ENCODE data around the gene ADIRF.

Gene ADIRF

DNA sequence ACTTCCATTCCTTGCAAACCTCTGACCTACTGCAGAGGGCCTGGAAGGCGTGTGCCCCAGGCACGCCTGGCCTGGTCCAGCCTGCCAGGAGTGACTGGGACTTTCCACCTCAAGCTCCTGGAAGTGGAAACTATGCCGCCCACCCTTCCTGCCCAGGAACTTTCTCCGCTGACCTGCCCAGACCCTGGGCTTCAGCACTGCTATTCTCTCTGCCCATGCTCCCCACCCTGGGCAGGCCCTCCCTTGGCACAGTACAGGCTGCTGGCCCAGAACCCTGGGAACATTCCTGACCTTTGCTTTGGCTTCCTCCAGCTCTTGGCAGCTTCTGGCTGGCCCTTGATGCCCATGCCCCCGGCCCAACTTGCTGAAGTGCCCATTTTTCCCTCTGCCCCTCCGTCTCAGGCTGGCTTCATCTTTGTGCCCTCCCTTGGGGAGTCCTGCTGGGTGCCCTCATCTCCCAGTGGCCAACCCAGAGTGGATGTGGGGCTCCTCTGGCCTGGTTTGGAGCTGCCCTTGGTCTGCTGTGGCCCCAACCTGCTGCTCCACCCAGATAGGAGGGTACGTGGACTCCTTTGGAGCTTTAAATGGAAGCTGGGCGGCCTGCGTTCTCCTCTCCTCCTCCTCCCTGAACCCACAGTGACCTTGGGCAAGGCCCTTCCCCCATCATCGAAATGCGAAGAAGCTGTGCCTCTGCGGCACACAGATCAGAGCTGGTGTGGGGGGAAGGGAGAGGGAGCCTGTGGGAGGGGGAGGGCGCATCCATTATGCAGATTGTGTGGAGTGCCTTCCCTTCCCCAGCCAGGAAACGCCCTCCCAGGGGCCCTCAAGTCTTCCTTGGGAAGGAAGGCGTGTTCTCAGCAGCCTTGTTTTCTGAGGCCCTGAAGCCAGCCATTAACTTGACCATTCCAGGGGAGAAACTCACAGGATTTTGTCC is 14.3 kb upstream of the ADIRF start:
- Mint-ChIP-seq H3K4me1 (ENCODE audit: low read depth) (peaks cover 5% of the 10 kb centered on the region), H3K9me3 (peaks cover 12% of the 10 kb centered on the region), H3K27me3 (ENCODE audit: low read depth) (no peaks in the 10 kb centered on the region), H3K4me3 (no peak overlapping the region), H3K27ac (no peak overlapping the region), H3K36me3 (ENCODE audit: low read depth) (peaks cover 6% of the 10 kb centered on the region)

DNA sequence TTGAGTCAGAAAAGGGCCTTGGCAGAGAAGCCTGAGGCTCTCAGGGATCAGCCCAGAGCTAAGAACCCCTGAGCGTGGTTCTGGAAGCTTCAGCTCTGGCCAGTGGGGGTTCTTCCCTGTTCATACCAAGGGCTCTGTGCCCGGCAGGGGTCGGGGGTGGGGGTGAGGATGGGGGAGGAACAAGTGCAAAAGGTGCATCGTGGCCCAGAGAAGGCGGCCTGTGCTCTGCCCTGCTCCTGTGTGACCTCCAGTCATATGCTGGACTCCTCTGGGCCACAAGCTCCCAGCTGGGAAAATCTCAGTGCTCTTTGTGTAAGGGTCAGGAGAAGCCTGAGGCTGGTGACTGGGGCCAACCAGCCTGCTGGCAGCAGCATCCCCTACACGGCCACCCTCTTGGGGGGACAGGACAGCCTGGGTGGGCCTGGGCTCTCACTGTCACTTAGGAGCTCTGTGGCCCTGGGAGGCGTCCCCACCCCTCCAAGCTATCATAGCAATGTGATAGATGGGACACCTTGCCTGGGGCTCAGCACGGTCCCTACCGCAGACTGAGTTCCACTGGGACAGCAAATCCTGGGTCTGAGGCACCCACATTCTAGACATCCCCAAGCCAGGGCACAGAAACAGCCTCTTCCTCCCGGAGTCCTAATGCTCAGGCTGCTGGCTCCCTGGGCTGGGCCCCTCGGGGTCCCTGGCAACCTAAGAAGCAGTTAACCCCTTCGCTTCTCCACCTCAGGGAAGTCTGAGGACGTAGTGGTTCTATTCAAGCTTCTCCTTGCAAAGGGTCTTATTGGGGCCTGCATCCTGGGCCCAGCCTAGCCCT is 13.4 kb upstream of the ADIRF start:
- Mint-ChIP-seq H3K9me3 (peaks cover 12% of the 10 kb centered on the region), H3K4me3 (no peak overlapping the region), H3K4me1 (ENCODE audit: low read depth) (peaks cover 5% of the 10 kb centered on the region), H3K27ac (no peak overlapping the region), H3K36me3 (ENCODE audit: low read depth) (peaks cover 6% of the 10 kb centered on the region), H3K27me3 (ENCODE audit: low read depth) (no peaks in the 10 kb centered on the region)

DNA sequence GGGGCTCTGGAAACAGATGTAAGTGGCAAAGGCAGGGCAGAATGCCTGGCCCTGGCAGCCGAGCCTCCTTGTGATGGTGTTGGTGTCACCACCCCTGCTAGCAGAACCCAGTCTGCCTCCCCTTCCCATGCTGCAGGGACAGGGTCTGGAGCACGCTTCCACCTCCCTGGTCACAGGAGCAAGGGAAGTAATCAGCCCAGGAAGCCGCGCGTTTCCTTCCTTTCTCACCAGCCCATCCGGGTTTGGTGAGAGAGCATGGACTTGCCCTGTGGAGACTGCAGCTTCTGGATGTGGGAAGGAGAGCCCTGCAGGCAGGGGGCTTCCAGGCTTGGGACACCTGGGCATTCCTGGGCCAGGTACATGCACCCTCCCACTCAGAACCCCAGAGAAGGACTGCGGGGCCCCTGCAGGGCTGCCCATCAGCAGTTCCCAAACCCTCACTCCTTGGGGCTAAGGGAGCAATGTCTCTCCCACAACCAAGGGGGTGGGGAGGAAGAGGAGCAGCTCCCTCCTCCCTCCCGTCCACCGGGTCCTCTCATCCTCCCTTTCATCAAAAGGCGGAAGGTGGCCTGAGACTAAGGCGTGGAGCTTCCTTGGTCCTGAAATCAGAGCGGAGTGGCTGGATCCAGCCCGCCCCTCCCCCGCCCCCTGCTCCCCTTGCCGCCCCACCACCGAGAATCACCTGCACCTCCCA is 12.6 kb upstream of the ADIRF start:
- Mint-ChIP-seq H3K27ac (no peak overlapping the region), H3K4me1 (ENCODE audit: low read depth) (no peaks in the 10 kb centered on the region), H3K36me3 (ENCODE audit: low read depth) (peaks cover 2% of the 10 kb centered on the region), H3K27me3 (ENCODE audit: low read depth) (no peaks in the 10 kb centered on the region), H3K4me3 (no peak overlapping the region), H3K9me3 (peaks cover 9% of the 10 kb centered on the region)

DNA sequence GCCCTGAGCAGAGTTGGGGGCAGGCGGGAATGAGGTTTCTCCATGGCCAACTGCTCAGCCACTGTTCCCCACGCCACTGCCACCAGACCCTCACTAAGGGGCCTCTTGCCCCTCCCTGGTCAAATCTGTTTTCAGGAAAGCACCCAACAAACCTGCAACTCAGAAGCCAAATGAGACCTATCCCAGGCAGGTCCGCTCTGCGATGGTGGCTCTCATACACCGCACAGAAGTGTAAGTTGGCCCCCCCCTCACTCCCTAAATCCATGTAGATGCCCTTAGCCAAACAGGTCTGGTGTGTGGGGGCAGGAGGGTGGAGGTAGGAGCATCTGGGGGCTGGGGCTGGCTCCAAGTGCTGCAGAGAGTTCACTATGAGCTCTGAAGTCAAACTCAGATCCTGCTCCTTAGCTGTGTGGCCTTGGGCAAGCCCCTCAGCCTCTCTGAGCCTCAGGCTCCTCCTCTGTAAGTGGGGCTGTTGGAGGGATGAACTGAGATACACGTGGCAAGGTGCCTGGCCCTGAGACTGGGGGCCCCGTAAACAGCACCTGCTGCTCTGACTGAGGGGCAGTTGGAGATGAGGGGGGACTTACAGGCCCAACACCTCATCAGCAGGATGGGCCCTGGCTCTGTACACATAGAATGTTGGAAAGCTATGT is 12.0 kb upstream of the ADIRF start:
- Mint-ChIP-seq H3K9me3 (peaks cover 9% of the 10 kb centered on the region), H3K27me3 (ENCODE audit: low read depth) (no peaks in the 10 kb centered on the region), H3K4me3 (no peak overlapping the region), H3K4me1 (ENCODE audit: low read depth) (no peaks in the 10 kb centered on the region), H3K36me3 (ENCODE audit: low read depth) (peaks cover 2% of the 10 kb centered on the region), H3K27ac (no peak overlapping the region)

GRCh38 chr10:86956848-86957448 is 11.3 kb upstream of the ADIRF start:
- Mint-ChIP-seq H3K27ac (no peak overlapping the region), H3K4me1 (ENCODE audit: low read depth) (no peaks in the 10 kb centered on the region), H3K27me3 (ENCODE audit: low read depth) (no peaks in the 10 kb centered on the region), H3K36me3 (ENCODE audit: low read depth) (peaks cover 2% of the 10 kb centered on the region), H3K9me3 (peaks cover 7% of the 10 kb centered on the region), H3K4me3 (no peak overlapping the region)

GRCh38 chr10:86957471-86958115 is 10.7 kb upstream of the ADIRF start, which contains the start of gene MMRN2:
MMRN2 (minus strand) TSS chr10:86957615; CDS start chr10:86957541, 74 bp downstream.
- H3K27ac Mint-ChIP-seq: no peak within 1 kb of the TSS
- no peaks in the 10 kb centered on the region for H3K27me3 Mint-ChIP-seq (ENCODE audit: low read depth)
- H3K4me1 Mint-ChIP-seq (ENCODE audit: low read depth): no peaks in the 10 kb centered on the region
- no peaks in the 10 kb centered on the region for H3K36me3 Mint-ChIP-seq (ENCODE audit: low read depth)
- no peak within 1 kb of the TSS for H3K4me3 Mint-ChIP-seq
- H3K9me3 Mint-ChIP-seq: peaks cover under 1% of the 10 kb centered on the region

DNA sequence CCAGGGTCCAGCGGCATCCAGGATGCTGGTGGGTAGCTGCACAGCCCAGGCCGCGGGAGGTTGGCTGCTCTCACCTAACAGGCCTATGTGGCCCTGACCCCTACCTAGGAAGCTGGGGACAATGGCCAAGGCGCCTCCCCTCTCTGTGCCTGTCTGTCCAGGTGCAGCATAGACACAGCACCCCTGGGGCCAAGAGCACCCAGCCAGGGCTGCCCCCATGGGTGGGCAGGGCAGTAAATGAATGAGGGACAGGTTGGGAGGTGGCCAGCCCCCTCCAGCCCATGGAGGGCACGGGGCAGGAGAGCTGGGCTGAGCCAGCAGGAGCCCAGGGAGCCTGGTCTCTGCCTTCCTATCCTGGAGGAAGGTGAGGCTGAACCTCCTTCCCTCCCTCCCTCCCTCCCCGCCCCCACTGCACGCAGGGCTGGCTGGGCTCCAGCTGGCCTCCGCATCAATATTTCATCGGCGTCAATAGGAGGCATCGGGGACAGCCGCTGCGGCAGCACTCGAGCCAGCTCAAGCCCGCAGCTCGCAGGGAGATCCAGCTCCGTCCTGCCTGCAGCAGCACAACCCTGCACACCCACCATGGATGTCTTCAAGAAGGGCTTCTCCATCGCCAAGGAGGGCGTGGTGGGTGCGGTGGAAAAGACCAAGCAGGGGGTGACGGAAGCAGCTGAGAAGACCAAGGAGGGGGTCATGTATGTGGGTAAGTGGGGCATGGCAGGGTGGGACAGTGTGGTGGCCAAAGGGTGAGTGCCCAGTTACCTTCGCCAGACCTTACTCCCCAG is 10.0 kb upstream of the ADIRF start, which contains the start of gene SNCG:
TSS of gene SNCG (plus strand) at position 484 of the 785 bp plus-strand sequence. CDS start at position 583, 99 bp downstream.
- Mint-ChIP-seq H3K27ac (no peak within 1 kb of the TSS), H3K4me3 (no peak within 1 kb of the TSS), H3K36me3 (ENCODE audit: low read depth) (no peaks in the 10 kb centered on the region), H3K4me1 (ENCODE audit: low read depth) (no peaks in the 10 kb centered on the region), H3K9me3 (no peaks in the 10 kb centered on the region), H3K27me3 (ENCODE audit: low read depth) (no peaks in the 10 kb centered on the region)

DNA sequence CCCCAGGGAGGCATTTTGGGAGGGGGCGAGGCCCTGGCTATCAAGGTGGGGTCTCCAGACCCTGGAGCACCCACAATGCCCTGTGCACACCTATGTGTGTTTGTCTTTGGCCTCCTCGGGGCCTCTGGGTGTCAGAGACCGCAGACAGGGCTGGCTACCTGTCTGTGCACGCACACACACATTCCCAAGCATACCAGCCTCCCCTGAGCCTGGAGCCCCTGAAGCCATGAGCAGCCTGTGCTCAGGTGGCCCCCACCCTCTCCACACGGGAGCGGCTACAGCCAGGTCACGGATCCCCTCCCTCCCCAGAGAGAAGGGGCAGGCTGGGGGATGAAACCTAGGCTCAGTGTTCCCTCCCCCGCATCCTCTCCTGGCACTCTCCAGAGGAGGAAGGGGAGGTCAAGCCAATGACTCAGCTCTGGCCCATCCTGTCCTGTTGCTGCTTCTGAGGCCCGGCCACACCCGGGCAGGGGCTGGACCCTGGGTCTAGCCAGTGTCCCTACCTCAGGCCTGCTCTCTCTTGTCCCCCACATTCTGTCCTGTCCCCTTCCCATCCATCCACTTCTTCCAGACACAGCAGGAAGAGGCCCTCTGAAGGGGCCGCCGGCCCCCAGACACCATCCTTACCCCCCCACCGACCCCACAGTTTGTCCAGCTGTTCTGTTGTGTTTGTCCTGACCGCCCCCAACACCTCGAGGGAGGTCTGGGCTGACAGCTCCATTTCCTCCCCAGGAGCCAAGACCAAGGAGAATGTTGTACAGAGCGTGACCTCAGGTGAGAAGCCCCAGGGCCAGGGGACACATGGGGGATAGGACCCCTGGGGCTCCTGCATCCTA is 9.2 kb upstream of the ADIRF start:
- Mint-ChIP-seq H3K27ac (no peak overlapping the region), H3K4me1 (ENCODE audit: low read depth) (no peaks in the 10 kb centered on the region), H3K4me3 (no peak overlapping the region), H3K9me3 (no peaks in the 10 kb centered on the region), H3K27me3 (ENCODE audit: low read depth) (no peaks in the 10 kb centered on the region), H3K36me3 (ENCODE audit: low read depth) (no peaks in the 10 kb centered on the region)

GRCh38 chr10:86959737-86960002 is 8.6 kb upstream of the ADIRF start:
- Mint-ChIP-seq H3K9me3 (no peaks in the 10 kb centered on the region), H3K27me3 (ENCODE audit: low read depth) (no peaks in the 10 kb centered on the region), H3K4me3 (no peak overlapping the region), H3K36me3 (ENCODE audit: low read depth) (no peaks in the 10 kb centered on the region), H3K4me1 (ENCODE audit: low read depth) (no peaks in the 10 kb centered on the region), H3K27ac (no peak overlapping the region)

GRCh38 chr10:86960003-86960862 is 8.0 kb upstream of the ADIRF start:
- no peaks in the 10 kb centered on the region for H3K9me3 Mint-ChIP-seq
- no peak overlapping the region for H3K4me3 Mint-ChIP-seq
- no peaks in the 10 kb centered on the region for H3K36me3 Mint-ChIP-seq (ENCODE audit: low read depth)
- no peaks in the 10 kb centered on the region for H3K4me1 Mint-ChIP-seq (ENCODE audit: low read depth)
- no peaks in the 10 kb centered on the region for H3K27me3 Mint-ChIP-seq (ENCODE audit: low read depth)
- H3K27ac Mint-ChIP-seq: no peak overlapping the region

GRCh38 chr10:86960863-86961434 is 7.3 kb upstream of the ADIRF start:
- no peak overlapping the region for H3K4me3 Mint-ChIP-seq
- peaks cover 5% of the 10 kb centered on the region for H3K4me1 Mint-ChIP-seq (ENCODE audit: low read depth)
- H3K9me3 Mint-ChIP-seq: no peaks in the 10 kb centered on the region
- H3K36me3 Mint-ChIP-seq (ENCODE audit: low read depth): no peaks in the 10 kb centered on the region
- no peaks in the 10 kb centered on the region for H3K27me3 Mint-ChIP-seq (ENCODE audit: low read depth)
- no peak overlapping the region for H3K27ac Mint-ChIP-seq
